Measurements from ENCODE around the gene SLC1A4. TPM values are rescaled to one million over a fixed set of nuclear protein-coding genes. Genes with fewer than 3 reads are reported as not detected.
A peak's percentile ranks its signal among the peaks of the same experiment; 100 is the strongest.

SLC1A4 gene
- total RNA-seq, 1 donor from 2014 or later = 45.9 TPM

GRCh38 chr2:64982311-64982857 is 6.8 kb upstream of the SLC1A4 start:
- Histone ChIP-seq H3K27ac (ENCODE audit: low read depth, low read length) (no peak overlapping the region), H4K20me1 (ENCODE audit: insufficient read depth, low read length) (no peaks in the 10 kb centered on the region), H2AFZ (ENCODE audit: low read depth, low read length) (no peak overlapping the region), H3K9ac (ENCODE audit: low read length) (no peak overlapping the region), H3K36me3 (ENCODE audit: insufficient read depth, low read length) (no peaks in the 10 kb centered on the region), H3K4me3 (ENCODE audit: insufficient read depth, low read depth, low read length) (no peak overlapping the region), H3K9me3 (ENCODE audit: insufficient read depth, low read depth, low read length) (no peaks in the 10 kb centered on the region), H3K27me3 (ENCODE audit: insufficient read depth, low read length) (no peaks in the 10 kb centered on the region), H3K4me2 (ENCODE audit: low read length) (no peak overlapping the region), H3K79me2 (ENCODE audit: insufficient read depth, low read length) (no peaks in the 10 kb centered on the region), H3K4me1 (ENCODE audit: insufficient read depth, low read length) (peaks cover 11% of the 10 kb centered on the region)
- FAIRE-seq = no peak
- H3K36me3 Mint-ChIP-seq (ENCODE audit: low read depth, unreplicated experiment) = no peaks in the 10 kb centered on the region
- peak overlapping the region; percentile 12 for H3K4me3 Mint-ChIP-seq (ENCODE audit: unreplicated experiment)
- H3K9me3 Mint-ChIP-seq (ENCODE audit: unreplicated experiment) = no peaks in the 10 kb centered on the region
- TF ChIP-seq EZH2 (IDR thresholded peaks at IDR 0.05; ENCODE audit: insufficient read depth, low read length) (no peak), CTCF (IDR thresholded peaks at IDR 0.05; ENCODE audit: insufficient read depth, low read depth, low read length) (no peak)
- H3K4me1 Mint-ChIP-seq (ENCODE audit: low read depth, unreplicated experiment) = peaks cover 22% of the 10 kb centered on the region
- H3K27ac Mint-ChIP-seq (ENCODE audit: unreplicated experiment) = no peak overlapping the region
- peaks cover 5% of the 10 kb centered on the region for H3K27me3 Mint-ChIP-seq (ENCODE audit: low read depth, unreplicated experiment)
- no peak for DNase-seq (ENCODE audit: low read depth)

- Histone ChIP-seq H3K4me2 (ENCODE audit: low read length) (no peak overlapping the region), H4K20me1 (ENCODE audit: insufficient read depth, low read length) (no peaks in the 10 kb centered on the region), H3K36me3 (ENCODE audit: insufficient read depth, low read length) (no peaks in the 10 kb centered on the region), H3K27ac (ENCODE audit: low read depth, low read length) (no peak overlapping the region), H3K4me1 (ENCODE audit: insufficient read depth, low read length) (peaks cover 14% of the 10 kb centered on the region), H3K27me3 (ENCODE audit: insufficient read depth, low read length) (no peaks in the 10 kb centered on the region), H2AFZ (ENCODE audit: low read depth, low read length) (no peak overlapping the region), H3K79me2 (ENCODE audit: insufficient read depth, low read length) (no peaks in the 10 kb centered on the region), H3K9ac (ENCODE audit: low read length) (no peak overlapping the region), H3K4me3 (ENCODE audit: insufficient read depth, low read depth, low read length) (no peak overlapping the region), H3K9me3 (ENCODE audit: insufficient read depth, low read depth, low read length) (no peaks in the 10 kb centered on the region)
- Mint-ChIP-seq H3K27me3 (ENCODE audit: low read depth, unreplicated experiment) (peaks cover 5% of the 10 kb centered on the region), H3K4me3 (ENCODE audit: unreplicated experiment) (no peak overlapping the region), H3K4me1 (ENCODE audit: low read depth, unreplicated experiment) (peaks cover 22% of the 10 kb centered on the region), H3K27ac (ENCODE audit: unreplicated experiment) (no peak overlapping the region), H3K9me3 (ENCODE audit: unreplicated experiment) (no peaks in the 10 kb centered on the region), H3K36me3 (ENCODE audit: low read depth, unreplicated experiment) (no peaks in the 10 kb centered on the region)
- DNase-seq (ENCODE audit: low read depth) (no peak), FAIRE-seq (no peak)
- TF ChIP-seq CTCF (IDR thresholded peaks at IDR 0.05; ENCODE audit: insufficient read depth, low read depth, low read length) (no peak), EZH2 (IDR thresholded peaks at IDR 0.05; ENCODE audit: insufficient read depth, low read length) (no peak)
Measured at GRCh38 chr2:64982932-64983331, 6.3 kb upstream of the SLC1A4 start.

- peaks cover 5% of the 10 kb centered on the region for H3K27me3 Mint-ChIP-seq (ENCODE audit: low read depth, unreplicated experiment)
- peaks cover 3% of the 10 kb centered on the region for H3K27me3 ChIP-seq (ENCODE audit: insufficient read depth, low read length)
- FAIRE-seq = no peak
Measured at GRCh38 chr2:64985447-64985846, 3.8 kb upstream of the SLC1A4 start.

More at GRCh38 chr2:64985447-64985846, 3.8 kb upstream of the SLC1A4 start:
- H3K27ac Mint-ChIP-seq (ENCODE audit: unreplicated experiment) = no peak overlapping the region
- Histone ChIP-seq H3K4me2 (ENCODE audit: low read length) (no peak overlapping the region), H2AFZ (ENCODE audit: low read depth, low read length) (no peak overlapping the region), H3K9ac (ENCODE audit: low read length) (no peak overlapping the region), H3K36me3 (ENCODE audit: insufficient read depth, low read length) (no peaks in the 10 kb centered on the region), H3K9me3 (ENCODE audit: insufficient read depth, low read depth, low read length) (no peaks in the 10 kb centered on the region), H3K4me3 (ENCODE audit: insufficient read depth, low read depth, low read length) (no peak overlapping the region), H4K20me1 (ENCODE audit: insufficient read depth, low read length) (no peaks in the 10 kb centered on the region), H3K79me2 (ENCODE audit: insufficient read depth, low read length) (no peaks in the 10 kb centered on the region), H3K27ac (ENCODE audit: low read depth, low read length) (no peak overlapping the region), H3K4me1 (ENCODE audit: insufficient read depth, low read length) (peaks cover 17% of the 10 kb centered on the region)
- no peaks in the 10 kb centered on the region for H3K9me3 Mint-ChIP-seq (ENCODE audit: unreplicated experiment)
- H3K4me1 Mint-ChIP-seq (ENCODE audit: low read depth, unreplicated experiment) = peaks cover 16% of the 10 kb centered on the region
- H3K36me3 Mint-ChIP-seq (ENCODE audit: low read depth, unreplicated experiment) = peaks cover 1% of the 10 kb centered on the region
- TF ChIP-seq CTCF (IDR thresholded peaks at IDR 0.05; ENCODE audit: insufficient read depth, low read depth, low read length) (no peak), EZH2 (IDR thresholded peaks at IDR 0.05; ENCODE audit: insufficient read depth, low read length) (no peak)
- no peak for DNase-seq (ENCODE audit: low read depth)
- no peak overlapping the region for H3K4me3 Mint-ChIP-seq (ENCODE audit: unreplicated experiment)
